NCI-H226 (cell line): ENCODE measurements around the gene CDC16.
"Not testable (repeated sequence)": the region's sequence is repeated elsewhere in the genome, so short reads cannot be mapped to it uniquely, and the experiment has no call there.

Experiments used
- DNase-seq: peaks from one replicate; pipeline ENCODE4 v3.0.0-alpha.2; 2015

CDC16 gene

DNA sequence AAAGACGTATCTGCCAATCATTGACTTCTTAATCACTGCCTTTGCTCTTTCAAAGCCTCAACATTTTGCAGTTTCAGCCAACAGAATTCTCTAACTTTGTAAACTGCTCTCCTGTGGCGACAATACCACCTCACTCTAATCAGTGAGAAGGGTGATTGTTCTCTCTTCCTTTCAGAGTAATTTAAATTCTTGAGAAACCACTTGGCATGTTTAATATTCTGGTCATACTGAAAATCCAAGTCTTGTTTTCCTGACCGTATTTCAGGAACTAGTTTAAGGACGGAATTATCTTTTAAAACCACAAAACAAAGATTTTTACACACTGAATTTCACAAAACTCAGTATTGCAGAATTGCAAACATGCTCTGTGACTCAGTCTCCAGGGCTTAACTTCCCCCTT is 5.2 kb upstream of the CDC16 start:
- no peak for DNase-seq

DNA sequence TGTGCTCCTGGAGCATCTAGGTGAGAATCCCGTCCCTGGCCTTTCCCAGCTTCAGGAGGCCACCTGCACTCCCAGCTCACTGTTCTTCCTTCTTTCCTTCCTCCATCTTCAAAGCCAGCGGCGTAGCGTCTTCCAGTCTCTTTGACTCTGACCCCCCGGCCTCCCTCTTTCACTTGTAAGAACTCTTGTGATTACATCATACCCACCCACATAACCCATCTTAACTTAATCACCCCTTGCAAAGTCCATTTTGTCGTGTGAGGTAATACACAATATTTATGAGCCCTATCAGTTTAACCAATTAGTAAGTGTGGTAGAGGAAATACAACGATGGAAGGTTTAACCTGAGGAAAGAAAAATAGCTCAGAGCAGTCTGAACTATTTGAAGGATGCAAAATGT is 4.6 kb upstream of the CDC16 start:
- DNase-seq = no peak

DNA sequence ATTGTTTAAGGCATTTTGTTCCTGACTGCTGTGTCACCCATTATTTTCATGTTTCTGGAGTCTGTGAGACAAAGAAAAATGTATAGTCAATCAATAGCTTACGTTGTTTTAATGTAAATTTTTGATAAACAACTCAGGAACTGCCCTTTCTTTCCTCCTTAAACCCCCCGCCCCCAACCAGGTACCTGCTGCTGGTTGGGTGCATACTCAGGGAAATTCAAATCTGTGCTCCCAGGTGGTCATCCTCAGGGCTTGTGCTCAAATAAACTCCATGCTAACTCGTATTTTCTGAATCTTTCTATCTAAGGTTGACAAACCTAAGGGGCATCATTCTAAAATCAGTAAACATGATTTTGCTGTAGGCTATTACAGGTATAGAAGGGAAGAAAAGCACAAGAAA is 4.1 kb upstream of the CDC16 start:
- DNase-seq = no peak

DNA sequence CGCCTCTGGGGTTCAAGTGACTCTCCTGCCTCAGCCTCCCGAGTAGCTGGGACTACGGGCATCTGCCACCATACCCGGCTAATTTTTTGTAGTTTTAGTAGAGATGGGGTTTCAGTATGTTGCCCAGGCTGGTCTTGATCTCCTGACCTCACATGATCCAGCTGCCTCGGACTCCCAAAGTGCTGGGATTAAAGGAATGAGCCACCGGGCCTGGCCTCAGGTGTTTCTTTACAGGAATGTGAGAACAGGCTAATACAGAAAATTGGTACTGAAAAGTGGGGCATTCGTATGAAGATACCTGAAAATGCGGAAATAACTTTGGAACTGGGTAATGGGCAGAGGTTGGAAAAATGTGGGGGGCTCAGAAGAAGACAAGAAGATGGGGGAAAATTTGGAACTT is 2.8 kb upstream of the CDC16 start:
- DNase-seq = no peak

DNA sequence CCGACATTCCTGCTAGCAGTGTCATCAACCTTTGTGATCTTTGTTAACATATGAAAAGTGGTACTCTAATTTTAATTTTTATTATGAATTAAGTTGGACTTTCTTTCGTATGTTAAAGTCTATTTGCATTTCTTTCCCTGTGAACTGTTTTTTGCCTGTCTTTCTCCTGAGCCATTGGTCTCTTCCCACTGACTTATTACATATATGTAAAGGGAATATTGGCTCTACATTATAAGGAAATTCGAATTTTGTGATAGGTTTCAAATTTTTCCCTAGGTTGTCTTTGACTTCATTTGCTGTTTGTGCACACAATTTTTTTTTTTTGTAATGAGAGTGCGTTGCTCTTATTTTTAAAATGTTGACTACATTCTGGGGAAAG is 442 bp upstream of the CDC16 start:
- DNase-seq = no peak

DNA sequence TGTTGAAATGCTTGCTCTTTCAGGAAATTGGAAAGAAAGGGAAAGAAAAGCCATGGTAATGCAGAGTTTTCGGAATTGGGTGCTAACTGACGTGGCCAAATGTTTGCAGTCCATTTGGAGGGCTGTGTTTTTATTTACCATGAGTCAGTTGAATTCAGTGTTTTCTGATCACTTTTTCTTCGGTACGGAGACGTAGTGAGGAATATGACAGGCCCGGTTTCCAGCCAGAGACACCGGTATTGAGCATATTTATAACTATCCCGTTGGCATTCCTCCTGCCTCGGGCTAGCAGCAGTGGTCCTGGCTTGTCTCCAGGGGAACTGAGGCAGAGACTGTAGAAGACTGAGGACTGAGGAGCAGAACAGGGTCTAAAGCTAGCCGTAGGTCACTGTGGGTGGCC is 1.0 kb downstream of the CDC16 start:
- no peak for DNase-seq

DNA sequence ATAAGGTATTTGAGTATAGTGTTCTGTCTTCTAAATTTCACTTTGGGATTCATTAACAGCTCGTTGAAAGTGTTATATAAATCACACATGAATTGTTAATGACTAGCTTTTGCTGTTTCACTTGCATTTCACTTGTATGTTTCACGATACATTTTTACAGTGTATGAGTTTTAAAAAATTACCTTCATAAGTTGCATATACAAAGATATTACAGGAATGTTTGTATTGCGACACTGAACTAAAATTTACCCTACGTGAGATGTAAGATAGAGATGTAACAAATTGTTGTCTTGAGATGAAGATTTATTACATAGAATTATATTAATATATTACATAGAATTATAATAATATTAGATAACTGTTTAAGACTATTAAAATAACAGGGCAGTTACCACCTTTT is 1.5 kb downstream of the CDC16 start:
- no peak for DNase-seq

DNA sequence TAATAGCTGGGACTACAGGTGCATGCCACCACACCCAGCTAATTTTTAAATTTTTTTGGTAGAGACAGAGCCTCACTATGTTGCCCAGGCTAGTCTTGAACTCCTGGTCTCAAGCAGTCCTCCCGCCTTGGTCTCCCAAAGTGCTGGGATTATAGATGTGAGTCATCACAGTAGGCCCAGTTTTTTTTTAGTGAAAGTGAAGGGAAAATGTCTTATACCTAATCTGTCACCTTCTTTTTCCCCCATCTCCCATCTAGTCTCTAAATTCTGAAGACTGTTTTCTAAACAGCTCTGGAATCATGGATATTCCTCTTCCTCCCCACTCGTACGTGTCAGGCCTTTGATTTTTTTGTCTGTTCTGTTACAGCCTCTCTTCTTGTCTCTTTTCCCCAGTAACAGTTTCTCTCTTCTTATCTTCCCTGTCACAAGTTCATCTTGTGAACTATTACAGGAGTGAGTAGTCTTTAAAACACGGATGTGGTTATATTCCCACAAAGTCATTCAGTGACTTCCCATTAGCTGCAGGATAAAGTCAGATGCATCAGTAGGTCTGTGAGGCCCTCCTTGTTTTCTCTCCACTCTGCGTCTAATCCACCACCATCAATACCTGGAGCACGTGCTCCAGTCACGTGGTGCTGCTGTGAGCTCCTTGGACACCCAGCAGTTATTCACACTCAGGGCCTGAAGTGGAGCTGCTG is 2.9 kb downstream of the CDC16 start:
- no peak for DNase-seq

DNA sequence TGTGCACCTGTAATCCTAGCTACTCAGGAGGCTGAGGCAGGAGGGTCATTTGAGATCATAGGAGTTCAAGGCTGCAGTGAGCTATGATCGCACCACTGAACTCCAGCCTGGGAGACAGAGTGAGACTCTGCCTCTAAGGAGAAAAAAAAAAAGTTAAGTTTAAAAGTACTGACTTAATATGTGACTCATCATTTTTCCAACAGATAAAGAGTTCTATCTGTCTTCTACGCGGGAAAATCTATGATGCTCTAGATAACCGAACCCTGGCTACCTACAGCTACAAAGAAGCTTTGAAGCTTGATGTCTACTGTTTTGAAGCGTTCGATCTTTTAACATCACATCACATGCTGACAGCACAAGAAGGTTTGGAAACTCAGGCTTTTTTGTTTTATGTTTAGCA is 7.2 kb downstream of the CDC16 start:
- DNase-seq = no peak

DNA sequence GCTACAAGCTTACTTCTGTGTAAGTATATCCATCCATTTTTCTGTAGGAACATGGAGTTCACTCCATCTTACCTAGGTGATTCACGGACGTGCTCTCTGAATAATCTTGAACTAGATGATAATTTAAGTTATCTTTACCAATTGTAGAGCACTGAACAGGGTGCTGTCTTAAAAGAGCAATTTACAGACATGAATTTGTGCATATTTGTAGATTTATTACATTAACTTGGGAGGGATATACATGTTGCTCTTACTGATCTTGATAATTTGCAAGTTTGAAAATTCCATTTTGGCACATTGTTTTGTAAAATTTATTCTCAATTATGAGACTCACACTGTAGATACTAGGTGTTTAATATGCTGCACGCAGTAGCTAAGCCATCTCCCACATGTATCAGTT is 9.3 kb downstream of the CDC16 start:
- DNase-seq = no peak

DNA sequence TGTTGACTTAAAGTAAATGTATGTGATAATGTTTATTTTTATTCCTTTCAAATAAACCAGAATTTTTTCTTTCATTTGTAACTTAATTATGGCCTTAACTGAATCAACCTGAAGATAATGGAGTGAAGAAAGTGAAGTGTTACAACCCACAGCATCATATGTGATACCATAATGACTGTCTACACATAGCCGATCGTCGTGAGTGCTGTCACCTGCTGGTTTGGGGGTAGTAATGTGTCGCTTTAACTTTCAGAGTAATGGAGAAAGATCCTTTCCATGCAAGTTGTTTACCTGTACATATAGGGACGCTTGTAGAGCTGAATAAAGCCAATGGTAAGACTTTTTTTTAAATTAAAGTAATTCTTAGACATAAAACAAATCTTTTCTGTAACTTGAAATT is 9.9 kb downstream of the CDC16 start:
- no peak for DNase-seq

DNA sequence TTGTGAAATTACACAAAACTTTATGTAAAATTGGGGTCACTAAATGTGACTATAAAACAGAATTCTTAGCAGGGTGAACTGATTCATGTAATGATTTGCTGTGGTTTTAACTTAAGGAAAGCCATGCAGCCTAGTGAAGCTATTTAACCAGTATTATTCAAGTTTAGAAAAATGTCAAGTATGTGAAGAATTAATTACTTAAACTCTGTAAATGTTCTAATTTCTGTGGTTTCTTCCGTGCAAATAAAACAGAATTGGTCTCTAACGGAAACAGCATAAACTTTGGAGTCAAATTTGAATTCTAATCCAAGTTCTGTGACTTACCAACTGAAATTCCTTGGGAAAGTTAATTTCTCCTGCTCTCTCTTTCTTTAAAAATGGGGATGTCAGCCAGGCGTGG is 13.3 kb downstream of the CDC16 start:
- no peak for DNase-seq

DNA sequence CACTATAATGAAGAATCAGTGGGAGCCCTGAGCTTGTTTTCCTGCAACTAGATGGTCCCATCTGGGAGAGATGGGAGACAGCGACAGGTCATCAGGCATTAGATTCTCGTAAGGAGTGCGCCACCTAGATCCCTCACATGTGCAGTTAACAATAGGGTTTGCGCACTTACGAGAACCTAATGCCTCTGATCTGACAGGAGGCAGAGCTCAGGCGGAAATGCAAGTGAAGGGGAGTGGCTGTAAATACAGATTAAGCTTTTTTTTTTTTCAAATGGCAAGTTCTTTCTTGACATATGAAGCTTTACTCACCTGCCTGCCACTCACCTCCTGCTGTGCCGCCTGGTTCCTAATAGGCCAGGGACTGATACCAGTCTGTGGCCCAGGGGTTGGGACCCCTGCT is 14.4 kb downstream of the CDC16 start:
- no peak for DNase-seq

DNA sequence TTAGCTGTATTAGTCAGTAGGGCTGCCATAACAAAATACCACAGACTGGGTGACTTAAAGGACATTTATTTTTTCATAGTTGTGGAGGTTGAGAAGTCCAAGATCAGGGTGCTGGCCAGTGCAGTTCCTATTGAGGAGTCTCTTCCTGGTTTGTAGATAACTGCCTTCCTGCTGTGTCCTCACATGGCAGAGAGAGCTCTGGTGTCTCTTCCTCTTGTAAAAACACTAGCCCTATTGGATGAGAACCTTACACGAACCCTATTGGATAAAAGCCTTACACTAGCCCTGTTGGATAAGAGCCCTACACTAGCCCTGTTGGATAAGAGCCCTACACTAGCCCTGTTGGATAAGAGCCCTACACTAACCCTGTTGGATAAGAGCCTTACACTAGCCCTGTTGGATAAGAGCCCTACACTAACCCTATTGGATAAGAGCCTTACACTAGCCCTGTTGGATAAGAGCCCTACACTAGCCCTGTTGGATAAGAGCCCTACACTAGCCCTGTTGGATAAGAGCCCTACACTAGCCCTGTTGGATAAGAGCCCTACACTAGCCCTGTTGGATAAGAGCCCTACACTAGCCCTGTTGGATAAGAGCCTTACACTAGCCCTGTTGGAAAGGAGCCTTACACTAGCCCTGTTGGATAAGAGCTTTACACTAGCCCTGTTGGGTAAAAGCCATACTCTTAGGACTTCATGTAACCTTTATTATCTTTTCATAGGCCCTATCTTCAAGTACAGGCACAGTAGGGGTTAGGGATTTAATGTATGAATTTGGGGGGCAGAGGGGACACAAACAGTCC is 17.1 kb downstream of the CDC16 start:
- not testable (repeated sequence) for DNase-seq

DNA sequence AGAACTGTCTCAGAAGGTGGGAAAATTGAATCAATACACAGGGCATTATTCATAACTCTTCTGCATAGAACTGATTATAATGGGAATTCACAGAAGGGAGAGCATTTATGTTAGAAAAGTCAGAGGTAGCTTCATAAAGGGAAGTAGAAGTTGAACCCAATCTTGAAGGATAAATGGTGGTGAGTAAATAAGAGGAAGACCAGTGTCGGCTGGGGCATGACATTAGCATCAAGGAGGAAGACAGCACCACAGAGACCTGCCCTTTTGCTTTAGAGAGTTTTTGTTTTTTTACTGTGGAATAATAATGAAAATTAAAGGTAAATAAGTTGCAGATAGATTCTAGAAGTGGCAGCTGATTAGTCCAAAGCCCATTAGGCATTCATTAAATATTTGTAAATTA is 21.9 kb downstream of the CDC16 start:
- DNase-seq = no peak

DNA sequence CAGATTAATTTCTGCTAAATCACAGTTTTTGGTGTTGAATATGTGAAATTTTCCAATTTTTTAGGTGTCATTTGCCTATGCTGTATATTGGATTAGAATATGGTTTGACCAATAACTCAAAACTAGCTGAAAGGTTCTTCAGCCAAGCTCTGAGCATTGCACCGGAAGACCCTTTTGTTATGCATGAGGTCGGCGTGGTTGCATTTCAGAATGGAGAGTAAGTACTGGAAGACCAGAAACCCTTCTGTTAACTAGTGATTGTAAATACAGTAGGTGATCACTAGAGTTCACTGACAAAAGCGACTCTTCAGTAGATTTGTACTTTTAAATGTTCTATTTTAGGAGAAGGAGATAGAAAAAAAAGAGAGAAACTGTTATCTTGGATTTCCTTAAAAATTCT is 22.3 kb downstream of the CDC16 start:
- no peak for DNase-seq

DNA sequence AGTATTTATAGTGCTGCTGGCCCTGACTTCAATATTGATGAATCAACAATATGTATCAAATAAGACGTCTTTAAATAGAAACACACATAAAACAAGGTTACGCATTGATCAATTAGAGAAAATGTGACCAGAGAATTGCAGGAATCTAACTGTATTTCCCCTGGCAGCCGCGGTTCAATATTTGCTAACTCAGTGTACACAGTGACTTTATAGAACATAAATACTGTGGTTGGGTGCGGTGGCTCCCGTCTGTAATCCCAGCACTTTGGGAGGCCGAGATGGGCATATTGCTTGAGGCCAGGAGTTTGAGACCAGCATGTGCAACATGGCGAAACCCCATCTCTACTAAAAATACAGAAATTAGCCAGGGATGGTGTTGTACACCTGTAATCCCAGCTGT is 23.9 kb downstream of the CDC16 start:
- no peak for DNase-seq

DNA sequence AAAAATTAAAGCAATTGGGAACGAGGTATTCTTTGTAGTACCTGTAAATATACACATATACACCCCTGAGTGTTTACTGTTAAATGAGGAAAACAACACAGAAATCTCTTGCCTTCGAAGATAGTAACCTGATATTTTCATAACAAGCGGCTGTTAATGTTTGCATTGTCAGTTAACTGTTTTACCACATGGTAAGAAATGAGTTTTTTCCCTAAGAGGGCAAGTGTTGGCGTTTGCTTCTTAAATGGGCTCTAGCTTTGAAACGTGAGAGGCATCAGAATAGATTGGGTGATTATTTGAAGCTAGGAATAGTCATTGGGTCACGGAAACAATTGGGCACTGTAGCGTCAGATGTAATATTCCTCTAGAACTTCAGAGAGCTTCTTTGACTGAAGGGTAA is 24.7 kb downstream of the CDC16 start:
- no peak for DNase-seq

DNA sequence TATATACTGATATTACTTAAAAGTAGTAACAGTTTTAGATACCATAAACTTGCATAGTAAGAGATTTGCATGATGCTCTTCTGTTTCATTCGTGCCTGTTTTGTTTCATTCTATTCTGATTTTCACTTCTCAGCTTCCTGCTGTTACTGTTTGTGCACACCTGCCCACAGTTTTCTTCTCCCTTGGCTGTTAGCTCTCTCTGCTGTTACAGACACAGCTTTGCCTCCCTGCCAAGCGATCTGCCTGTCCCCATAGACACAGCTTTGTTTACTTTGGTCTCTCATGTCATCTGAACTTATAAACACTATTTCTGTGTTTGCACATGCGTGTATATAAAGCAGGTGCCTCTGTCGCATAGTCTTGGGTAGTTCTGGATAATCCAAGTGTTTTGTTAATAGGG is 25.3 kb downstream of the CDC16 start:
- no peak for DNase-seq

DNA sequence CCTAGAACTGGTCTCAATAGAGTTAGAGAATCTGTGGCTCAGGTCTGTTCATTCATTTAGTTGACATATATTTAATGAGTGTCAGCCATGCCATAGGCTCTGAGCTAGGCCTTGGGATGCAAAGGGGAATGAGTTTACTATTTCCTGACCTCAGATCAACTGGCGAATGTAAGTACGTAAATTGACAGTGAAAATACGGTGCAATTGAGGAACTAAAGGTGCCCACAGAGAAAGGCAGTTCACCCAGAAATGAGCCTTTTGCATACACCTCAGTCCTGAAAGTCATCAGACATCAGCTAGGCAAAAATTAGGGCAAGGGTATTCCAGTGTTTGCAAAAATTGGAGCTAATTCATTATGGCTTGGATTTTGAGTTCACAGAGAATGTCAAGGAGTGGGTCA is 26.1 kb downstream of the CDC16 start:
- no peak for DNase-seq

DNA sequence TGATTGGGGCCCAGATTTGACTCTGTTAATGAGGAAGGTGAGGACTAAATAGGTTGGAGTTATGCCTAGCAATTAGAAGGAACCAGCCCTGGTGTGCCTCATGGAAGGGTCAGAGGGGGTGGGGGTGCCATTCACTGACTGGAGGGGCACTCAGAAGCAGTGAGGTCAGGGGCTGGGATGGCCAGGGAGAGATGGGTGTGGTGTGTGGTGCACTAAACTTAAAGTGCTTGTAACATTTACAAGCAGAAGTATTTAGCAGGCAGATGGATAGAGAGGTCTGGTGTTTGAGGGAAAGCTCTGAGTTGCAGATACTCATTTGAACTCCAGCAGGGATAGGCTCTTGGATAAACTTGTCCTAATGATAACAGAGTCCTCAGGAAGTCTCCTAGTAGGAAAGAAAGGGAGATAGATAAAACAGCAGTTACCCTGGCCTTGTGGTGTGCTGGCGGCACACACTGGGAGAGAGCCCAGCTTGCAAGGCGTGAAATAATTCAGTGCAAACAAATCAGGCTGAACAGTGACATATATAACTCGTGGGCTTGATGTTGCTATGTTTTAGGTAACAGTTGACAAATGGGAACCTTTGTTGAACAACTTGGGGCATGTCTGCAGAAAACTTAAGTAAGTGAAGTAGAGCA is 26.8 kb downstream of the CDC16 start:
- no peak for DNase-seq

DNA sequence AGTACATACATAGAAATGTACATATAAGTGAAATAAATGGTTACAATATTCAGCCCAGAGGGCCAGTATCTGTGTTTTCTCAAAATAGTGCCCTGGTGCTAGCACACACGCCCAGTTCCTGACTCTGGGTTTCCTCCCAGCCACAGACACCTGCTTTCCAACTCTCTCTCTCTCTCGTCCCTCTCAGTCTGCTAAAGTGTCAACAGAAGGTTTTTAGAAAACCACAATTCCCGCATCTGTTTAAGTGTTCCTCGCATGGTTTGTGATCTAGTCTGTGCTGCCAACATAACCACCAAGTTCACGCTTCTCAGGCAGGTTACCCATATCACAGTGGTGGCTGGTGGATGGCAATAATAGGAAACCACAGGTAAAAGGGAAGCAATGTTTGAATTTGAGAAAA is 28.9 kb downstream of the CDC16 start:
- no peak for DNase-seq

DNA sequence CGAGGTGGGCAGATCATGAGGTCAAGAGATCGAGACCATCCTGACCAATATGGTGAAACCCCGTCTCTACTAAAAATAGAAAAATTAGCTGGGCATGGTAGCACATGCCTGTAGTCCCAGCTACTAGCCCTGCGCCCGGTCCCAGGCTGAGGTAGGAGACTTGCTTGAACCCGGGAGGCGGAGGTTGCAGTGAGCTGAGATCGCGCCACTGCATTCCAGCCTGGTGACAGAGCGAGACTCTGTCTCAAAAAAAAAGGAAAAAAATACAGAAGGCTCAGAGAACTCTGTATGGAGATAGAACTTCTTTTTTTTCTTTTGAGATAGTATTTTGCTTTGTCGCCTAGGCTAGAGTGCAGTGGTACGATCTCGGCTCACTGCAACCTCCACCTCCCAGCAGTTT is 29.6 kb downstream of the CDC16 start:
- DNase-seq = not testable (repeated sequence)

DNA sequence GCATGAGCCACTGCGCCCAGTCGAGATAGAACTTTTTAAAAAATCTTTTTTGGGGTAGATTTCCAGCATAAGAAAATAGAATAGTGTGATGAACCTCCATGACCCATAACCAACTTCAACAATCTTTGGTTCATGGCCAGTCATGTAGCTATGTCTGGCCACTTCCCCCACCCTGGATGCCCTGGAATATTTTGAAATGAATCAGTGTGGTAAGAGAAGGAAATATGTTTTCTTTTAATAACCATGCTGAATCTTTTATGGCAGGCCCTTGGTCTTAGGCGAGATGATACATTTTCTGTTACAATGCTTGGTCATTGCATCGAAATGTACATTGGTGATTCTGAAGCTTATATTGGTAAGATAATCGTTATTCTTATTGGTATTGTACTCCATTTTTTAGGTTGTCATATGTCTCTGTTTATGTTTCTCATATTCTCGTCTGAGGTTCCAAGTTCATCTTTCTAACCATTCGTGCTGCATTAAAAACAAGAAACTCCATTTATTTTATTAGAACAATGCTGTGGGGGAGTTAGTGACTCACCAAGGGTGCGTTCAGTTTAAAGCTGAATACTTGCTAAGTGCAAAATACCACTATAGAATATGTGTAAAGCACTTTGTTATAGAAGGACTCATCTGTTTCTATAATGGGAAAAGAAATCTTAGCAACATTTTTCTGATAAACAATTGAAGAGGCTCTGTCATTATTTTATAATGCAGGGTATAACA is 30.4 kb downstream of the CDC16 start:
- DNase-seq = no peak
